Fibroblast of gingiva (primary cell): ENCODE data around the gene VAV1.

ENCODE experiments used
- DNase-seq: peaks from one replicate; pipeline ENCODE4 v3.0.0-alpha.2; 2011; ENCODE audit warnings: low read depth

Gene VAV1

DNA sequence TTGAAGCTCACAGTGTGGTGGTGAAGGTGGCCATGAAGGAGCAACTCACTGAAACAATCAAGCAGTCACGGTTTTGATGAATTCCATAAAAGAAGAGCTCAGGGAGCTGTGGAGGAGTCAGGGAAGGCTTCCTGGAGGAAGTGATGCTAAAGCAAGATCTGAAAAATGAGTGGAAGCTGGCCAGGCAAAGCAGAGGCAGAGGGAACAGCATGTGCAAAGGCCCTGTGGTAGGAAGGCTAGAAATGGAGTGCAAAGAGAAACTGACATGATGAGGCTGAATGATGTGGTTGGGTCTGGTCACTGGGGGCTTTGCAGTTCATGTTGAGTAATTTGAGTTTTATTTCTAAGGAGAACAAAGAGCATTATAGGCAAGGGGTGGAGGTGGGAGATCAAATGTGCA is 121.8 kb downstream of the VAV1 start:
- no peak for DNase-seq

DNA sequence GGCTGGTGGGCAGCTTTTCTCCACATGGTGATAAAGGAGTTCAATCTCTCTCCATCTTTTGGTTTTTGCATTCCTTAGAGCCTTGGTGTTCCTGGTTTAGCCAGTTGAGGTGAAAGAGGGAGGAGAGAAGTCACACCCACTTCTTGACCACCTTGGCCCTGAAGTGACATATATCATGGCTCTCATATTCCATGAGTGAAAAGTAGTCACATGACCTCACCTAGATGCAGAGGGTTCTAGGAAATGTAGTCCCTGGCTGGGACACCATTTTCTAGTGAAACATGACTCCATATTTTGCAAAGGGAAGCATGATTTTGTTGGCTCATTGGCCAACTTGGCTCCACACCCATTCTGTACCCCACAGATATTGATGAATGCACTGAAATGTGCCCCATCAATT is 130.9 kb downstream of the VAV1 start:
- DNase-seq: no peak

GRCh38 chr19:6906559-6907060 is 134.1 kb downstream of the VAV1 start:
- no peak for DNase-seq
